HUDEP-2 (cell line): ENCODE measurements around the gene GNAI2.
"Not testable (repeated sequence)": the region's sequence is repeated elsewhere in the genome, so short reads cannot be mapped to it uniquely, and the experiment has no call there.

ENCODE experiments used
- DNase-seq, 76 experiments: peaks; one replicate each; lab custom pipeline; 2025; ENCODE audit not compliant: unreplicated experiment in 76 of 76; lab: John Stamatoyannopoulos, UW

GNAI2 gene

DNA sequence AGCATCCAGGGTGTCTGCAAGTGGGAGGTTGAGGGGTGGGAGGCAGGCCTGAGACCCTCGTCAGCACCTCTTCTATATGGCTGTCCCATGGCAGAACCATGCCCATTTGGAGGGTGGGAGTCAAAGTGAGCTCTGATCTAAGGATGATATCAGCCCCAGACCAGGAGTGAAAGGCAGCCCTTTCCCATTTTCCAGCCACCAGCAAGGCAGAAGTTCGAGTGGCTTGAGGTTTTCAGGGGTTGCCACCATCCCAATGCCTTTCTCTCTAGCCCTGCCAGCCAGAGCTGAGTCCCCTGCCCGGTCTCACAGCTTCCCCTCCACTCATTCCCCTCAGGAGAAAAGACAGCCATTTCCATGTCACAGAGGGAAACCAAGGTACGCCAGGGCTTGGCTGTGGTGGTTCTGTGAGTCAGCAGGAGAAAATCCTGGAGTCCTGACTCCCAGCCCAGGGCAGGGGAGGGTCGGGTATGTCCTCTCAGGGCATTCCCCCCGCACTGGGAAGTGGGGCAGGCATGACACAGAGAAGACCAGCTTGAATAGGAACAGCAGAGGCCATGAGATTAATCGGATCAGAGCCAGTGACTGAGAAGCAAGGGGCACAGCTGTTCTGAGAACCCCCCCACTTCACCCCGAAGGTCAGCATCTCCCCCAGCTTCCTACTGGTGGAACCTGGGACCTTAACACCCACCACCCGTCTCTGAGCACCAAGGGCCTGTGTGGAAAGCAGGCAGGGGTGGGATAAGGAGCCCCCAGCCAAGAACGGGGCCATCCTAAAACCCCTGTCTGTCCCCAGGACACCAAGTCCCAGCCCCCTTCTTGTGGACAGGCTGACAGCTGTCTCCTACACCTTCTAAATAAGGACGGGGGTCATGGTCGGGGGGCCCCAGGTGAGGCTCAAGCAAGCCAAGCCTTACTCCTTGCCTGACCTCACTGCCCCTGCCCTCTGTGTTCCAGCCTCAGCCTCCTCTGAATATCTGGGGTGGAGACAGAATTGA lies 31.9 kb upstream of the GNAI2 start:
- no peak for DNase-seq

DNA sequence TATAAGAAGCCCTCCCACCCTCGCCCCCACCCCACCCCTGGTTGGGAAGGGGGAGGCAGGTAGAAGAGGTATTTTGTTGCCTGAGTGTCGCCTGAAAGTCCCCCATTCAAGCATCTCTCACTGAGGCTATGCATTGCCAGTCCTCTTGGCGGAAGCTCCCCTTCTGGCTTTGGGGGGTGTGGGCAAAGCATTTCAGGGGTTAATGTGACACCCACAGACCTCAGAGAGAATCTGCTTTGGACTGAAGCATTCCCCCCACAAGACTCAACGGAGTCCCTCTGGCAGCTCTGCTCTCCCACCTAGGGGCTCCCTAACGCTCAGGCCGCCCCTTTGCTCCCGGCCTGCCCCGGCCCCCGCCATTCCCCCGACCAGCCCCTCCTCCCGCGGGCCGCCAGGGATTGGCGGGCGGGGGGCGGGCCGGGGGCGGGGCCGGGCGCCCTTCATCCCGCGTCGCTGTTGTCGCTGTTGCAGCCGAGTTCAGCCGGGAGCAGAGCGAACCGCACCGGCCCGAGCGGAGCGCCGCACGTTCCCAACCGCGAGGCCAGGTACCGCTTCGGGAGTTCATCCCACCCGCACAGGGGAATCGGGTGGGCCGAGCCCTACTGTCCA lies 31.1 kb upstream of the GNAI2 start, which contains the start of gene SLC38A3:
Gene SLC38A3, plus strand, starts transcription at position 468 of the 609 bp plus-strand sequence. CDS start 8,929 bp downstream, outside the sequence.
- DNase-seq = no peak

DNA sequence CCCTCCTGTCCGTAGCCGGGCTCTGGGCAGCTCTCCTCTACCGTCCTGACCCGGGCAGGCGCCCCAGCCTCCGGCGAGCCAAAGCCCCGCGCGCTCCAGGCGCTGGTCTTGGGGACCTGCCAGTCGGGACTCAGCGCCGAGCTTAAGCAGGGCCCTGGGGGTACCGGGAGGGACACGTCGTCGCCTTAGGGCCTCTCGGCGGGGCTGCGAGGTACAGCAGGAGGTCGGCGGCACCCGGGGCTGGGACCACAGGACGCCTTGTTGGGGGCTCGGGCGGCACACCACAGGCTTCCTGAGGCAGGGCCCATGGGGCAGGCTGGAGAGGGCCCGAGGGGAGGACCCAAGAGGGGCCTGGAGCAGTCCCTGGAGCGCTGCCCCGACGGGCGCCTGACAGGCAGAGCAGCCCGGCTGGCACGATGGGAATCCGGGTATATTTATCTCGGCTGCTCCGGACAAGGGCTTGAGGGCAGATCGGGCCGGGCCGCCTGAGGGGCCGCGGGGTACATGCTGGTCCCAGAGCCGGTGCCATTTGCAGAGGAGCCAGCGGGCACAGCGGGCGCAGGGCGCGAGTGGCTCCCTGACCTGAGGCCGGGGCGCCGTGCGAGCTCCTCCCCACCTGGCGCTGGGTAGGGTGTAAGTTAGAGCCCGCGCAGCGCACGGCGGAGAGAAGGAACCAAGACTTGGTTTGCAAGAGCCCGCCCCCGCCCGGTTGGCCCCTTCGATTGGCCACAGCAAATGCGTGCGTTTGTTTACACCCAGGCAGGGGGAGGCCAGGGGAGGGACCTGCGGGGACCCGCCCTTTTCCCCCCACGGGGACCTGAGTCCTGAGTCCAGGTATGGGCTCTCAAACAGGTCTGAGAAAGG lies 30.4 kb upstream of the GNAI2 start:
- DNase-seq = no peak

- DNase-seq = no peak
These were observed 28.5 kb upstream of the GNAI2 start for GRCh38 chr3:50207359-50208042.

GRCh38 chr3:50208677-50209344 lies 27.2 kb upstream of the GNAI2 start:
- DNase-seq = no peak

DNA sequence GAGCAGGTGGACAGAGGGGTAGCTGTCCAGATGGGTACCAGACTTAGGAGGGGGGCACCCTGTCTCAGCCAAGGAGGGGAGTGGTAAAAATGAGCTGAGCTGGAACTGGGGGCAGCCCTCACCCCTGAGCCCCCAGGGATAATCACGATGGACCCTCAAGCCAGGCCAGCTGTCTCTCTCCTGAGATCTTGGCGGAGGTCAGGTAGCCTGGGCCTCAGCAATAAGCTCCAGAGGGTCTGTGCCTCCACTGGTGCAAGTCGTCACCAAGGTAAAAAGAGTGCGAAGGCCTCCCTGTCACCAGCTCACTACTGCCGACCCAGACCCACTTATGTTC lies 25.9 kb upstream of the GNAI2 start:
- no peak for DNase-seq

GRCh38 chr3:50210510-50211367 lies 25.3 kb upstream of the GNAI2 start:
- no peak for DNase-seq

GRCh38 chr3:50211368-50211717 lies 24.7 kb upstream of the GNAI2 start:
- DNase-seq = not testable (repeated sequence)

DNA sequence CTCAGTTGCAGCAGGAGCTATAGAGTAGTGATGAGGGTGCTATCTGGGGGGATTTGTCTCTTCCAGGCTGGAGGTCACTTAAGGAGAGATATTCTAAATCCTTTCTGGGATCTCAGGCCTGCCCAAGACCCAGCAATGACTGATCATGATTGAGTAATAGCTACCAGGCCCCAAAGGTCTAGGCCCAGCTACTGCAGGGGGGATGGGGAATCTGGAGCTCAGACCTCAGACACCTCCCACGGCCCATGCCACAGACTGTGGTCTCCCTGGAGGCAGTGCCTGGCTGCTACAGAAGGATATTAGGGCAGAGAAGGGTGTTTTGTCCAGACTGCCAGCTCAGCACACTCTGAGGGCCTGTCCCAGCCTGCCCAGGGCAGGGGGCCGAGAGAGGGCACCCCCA lies 24.1 kb upstream of the GNAI2 start:
- no peak for DNase-seq

DNA sequence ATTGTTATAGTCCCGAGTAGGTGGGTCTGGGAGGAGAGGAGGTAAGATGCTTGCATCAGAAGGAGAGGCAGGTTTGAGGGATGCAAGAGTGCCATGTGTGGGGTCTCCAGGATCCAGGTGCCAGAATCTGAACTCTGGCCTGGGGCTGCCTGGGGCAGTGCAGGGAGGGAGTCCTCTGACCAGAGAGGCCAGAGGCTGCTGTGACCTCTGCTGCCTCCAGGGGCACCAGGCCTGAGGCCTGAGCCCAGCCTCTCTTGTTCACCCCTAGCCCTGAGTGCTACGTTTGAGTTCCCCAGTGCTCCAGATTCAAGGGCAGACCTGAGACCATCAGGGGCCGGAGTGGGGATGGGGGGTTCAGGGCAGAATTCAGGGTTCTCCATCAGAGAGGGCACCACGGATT lies 23.5 kb upstream of the GNAI2 start:
- DNase-seq = peak in 1 of 76 experiments; percentile 14

- DNase-seq = no peak
These were observed 23.0 kb upstream of the GNAI2 start for GRCh38 chr3:50212971-50213370.

- no peak for DNase-seq
These were observed 22.6 kb upstream of the GNAI2 start for GRCh38 chr3:50213373-50213772.

DNA sequence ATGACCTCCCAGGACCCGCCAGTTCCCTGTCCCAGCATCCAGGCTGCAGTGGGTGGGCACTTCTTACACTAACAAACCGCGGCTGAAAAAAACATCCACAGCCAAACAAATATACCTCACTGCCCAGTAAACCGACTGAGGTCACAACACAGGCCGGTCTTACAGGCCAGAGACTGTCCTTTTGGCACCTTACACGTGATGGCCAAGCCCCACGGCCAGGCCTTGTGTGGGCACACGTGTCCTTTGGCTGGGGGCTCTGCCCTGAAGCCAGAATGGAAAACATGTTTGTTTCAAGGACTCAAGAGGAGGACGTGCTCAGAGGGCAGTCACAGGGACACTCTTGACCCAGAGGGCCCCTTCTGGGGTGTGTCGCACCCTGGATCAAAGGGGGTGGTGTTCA lies 21.2 kb upstream of the GNAI2 start:
- no peak for DNase-seq

- DNase-seq = no peak
These were observed 20.5 kb upstream of the GNAI2 start for GRCh38 chr3:50215529-50215928.

- no peak for DNase-seq
These were observed 18.3 kb upstream of the GNAI2 start for GRCh38 chr3:50217681-50218080.

- DNase-seq = no peak
These were observed 17.6 kb upstream of the GNAI2 start for GRCh38 chr3:50218448-50218847.

DNA sequence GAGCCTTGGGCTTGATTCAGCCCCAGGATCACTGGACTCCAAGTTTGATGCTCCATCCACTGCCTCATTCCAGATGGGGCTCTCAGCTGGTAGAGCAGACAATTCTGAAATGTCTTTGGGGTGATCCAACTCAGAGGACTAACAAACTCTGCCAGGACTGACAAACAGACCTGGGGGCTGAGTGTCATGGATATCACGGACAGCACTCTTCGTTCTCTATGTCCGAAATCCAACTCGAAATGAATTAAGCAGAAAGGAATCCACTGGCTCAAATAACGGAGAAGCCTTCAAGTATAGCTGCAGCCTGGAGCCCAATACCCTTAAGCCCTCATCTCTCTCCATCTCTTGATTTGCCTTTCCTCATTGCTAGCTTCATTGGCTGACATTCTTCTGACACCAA lies 16.7 kb upstream of the GNAI2 start:
- DNase-seq = no peak

GRCh38 chr3:50220109-50220508 lies 15.9 kb upstream of the GNAI2 start:
- no peak for DNase-seq

DNA sequence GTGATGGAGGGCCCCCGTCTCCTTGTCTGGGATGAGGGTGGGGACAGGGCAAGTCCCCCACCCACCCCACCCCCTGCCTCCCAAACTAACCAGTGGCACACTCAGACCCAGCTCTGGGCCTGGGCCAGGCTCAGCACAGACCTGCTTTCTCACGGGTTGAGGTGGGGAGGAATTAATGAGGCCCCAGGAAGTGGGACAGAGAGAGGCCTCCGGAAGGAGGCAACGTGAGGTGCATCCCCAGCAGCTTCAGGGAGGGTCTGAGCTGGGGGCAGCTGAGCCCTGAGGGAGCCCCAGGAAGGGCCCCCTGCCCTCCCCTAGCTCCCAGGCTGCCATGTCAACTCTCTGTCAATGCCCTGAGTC lies 15.0 kb upstream of the GNAI2 start:
- no peak for DNase-seq
